RWPE1 (cell line): ENCODE data around the gene MROH9.

Source experiments
- CTCF ChIA-PET: fragments of 350-600 bp; sonication (Branson Sonifier 250); formaldehyde crosslinking; extraction: SDS; loops from one replicate; lab custom pipeline; 2021; lab: Yijun Ruan, JAX
- POLR2A ChIA-PET: fragments of 400-600 bp; formaldehyde crosslinking; extraction: SDS; loops from one replicate; lab custom pipeline; 2020; ENCODE audit warnings: antibody characterized with exemption; ENCODE audit not compliant: low non-redundant PET; lab: Yijun Ruan, JAX
- DNase-seq: peaks from one replicate; pipeline ENCODE4 v3.0.0; 2012; ENCODE audit warnings: low spot score
- H3K27ac ChIP-seq: fragments of 450-650 bp; 2 replicates; pipeline ENCODE4 v1.5.1; 2017
- CTCF ChIP-seq: fragments of 450-650 bp; conservative IDR thresholded peaks from 2 replicates; pipeline ENCODE4 v1.5.1; 2017; ENCODE audit warnings: low read depth, mild to moderate bottlenecking

The MROH9 gene

GRCh38 chr1:171061425-171062143 lies 126.2 kb downstream of the MROH9 start:
- H3K27ac ChIP-seq, result no peak overlapping the region
- CTCF ChIA-PET, result no interaction called here
- POLR2A ChIA-PET, result no interaction called here
- DNase-seq, result no peak
- TF ChIP-seq CTCF, result no peak

GRCh38 chr1:171062902-171063301 lies 127.6 kb downstream of the MROH9 start:
- no peak for TF ChIP-seq CTCF
- POLR2A ChIA-PET, result no interaction called here
- DNase-seq, result no peak
- H3K27ac ChIP-seq, result no peak overlapping the region
- CTCF ChIA-PET, result interaction anchor here (0.6 kb wide), 2 partner anchors 150 to 581 kb away, joined by 3 to 4 read pairs; no protein-coding TSS in a partner anchor

- TF ChIP-seq CTCF, result no peak
- CTCF ChIA-PET, result no interaction called here
- no peak for DNase-seq
- POLR2A ChIA-PET, result no interaction called here
- H3K27ac ChIP-seq, result no peak overlapping the region
Observed at GRCh38 chr1:171075041-171075440, 139.7 kb downstream of the MROH9 start.

- H3K27ac ChIP-seq, result no peak overlapping the region
- CTCF ChIA-PET, result interaction anchor here (1.0 to 1.2 kb wide), 3 partner anchors 16 to 232 kb away, joined by 3 to 6 read pairs (median 3); partner anchors contain the start of gene FMO4
- 0 out of 2 replicates have a peak, but pooled peaks have one; percentile 19 for TF ChIP-seq CTCF
- DNase-seq, result peak; percentile 2
- POLR2A ChIA-PET, result no interaction called here
Observed at GRCh38 chr1:171081314-171081753, 146.0 kb downstream of the MROH9 start.

- POLR2A ChIA-PET, result no interaction called here
- CTCF ChIA-PET, result interaction anchor here (0.7 to 1.2 kb wide), 5 partner anchors 17 to 232 kb away, joined by 3 to 6 read pairs (median 3); partner anchors contain the start of gene FMO4
- TF ChIP-seq CTCF, result no peak
- no peak overlapping the region for H3K27ac ChIP-seq
- no peak for DNase-seq
Observed at GRCh38 chr1:171081763-171082201, 146.4 kb downstream of the MROH9 start.

GRCh38 chr1:171082606-171083005 lies 147.3 kb downstream of the MROH9 start:
- no peak for TF ChIP-seq CTCF
- H3K27ac ChIP-seq, result no peak overlapping the region
- ChIA-PET POLR2A (no interaction called here), CTCF (interaction anchor here (0.7 to 1.2 kb wide), 2 partner anchors 18 to 231 kb away, joined by 3 read pairs; partner anchors contain the start of gene FMO4)
- no peak for DNase-seq
